Endothelial cell of umbilical vein (primary cell): Measurements from ENCODE around the gene DUSP8.

ENCODE experiments used
- POLR2A ChIP-seq: IDR thresholded peaks from 2 replicates; pipeline ENCODE4 v1.6.1; 2012; ENCODE audit warnings: low read depth, mild to moderate bottlenecking, control low read depth, low read length
- TF ChIP-seq, protein P1 (sequence below), 2 donors: IDR thresholded peaks; 1 replicate in 1 of 2; 2 replicates in 1 of 2; pipeline ENCODE4 v1.5.1; 2011; ENCODE audit warnings: low read length in 2 of 2, mild to moderate bottlenecking in 2 of 2, moderate library complexity in 2 of 2, control low read depth in 1 of 2, inconsistent platforms in 1 of 2, low read depth in 1 of 2; ENCODE audit not compliant: insufficient read depth in 1 of 2; ENCODE audit errors: extremely low read depth in 1 of 2

DNA sequence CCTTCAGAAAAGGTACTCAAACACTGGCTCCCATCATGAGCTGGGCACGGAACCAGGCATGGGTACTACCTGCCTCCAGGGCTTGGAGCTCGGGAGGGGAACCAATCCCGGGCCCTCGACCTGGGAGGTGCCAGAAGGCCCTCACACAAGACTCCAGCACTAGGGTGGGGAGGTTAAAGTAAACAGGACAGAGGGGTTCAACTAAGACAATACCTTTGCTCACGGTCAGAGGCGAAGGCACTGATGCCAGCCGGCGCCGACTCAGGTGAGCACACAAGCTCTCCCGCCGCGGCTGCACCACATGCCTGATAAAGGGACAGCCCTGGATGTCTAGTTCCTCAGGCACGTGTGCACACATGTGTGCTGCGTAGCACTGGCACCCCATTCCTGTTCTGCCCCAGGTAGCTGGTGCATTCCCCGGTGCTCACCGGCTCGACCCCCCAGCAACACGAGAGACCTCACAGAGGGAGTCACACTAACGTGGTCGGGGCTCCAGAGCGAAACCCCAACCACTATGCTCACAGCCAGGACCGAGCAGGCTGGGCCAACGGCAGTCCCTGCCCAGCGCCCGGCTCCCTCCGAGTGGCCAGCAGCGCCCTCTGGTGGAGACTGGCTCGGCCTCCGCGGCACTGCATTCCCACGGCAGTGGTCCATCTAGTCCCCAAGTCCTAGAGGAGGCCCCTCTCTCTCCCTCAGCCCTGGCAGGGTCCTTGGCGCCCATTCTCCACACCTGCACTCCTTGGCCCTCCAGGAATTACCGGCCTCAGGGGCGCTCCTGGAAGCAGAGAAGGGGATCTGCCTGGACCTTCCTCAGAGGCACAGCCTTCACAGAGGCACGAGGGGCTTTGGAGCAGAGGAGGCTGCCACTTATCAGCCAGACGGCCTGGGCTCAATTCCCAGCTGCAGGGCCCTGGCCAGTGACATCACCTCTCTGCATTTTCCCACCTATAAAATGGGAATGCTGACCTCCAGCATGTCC, 56.7 kb downstream of the DUSP8 start:
- no peak for TF ChIP-seq POLR2A
- TF ChIP-seq, protein P1, sequence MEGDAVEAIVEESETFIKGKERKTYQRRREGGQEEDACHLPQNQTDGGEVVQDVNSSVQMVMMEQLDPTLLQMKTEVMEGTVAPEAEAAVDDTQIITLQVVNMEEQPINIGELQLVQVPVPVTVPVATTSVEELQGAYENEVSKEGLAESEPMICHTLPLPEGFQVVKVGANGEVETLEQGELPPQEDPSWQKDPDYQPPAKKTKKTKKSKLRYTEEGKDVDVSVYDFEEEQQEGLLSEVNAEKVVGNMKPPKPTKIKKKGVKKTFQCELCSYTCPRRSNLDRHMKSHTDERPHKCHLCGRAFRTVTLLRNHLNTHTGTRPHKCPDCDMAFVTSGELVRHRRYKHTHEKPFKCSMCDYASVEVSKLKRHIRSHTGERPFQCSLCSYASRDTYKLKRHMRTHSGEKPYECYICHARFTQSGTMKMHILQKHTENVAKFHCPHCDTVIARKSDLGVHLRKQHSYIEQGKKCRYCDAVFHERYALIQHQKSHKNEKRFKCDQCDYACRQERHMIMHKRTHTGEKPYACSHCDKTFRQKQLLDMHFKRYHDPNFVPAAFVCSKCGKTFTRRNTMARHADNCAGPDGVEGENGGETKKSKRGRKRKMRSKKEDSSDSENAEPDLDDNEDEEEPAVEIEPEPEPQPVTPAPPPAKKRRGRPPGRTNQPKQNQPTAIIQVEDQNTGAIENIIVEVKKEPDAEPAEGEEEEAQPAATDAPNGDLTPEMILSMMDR (IDR thresholded peaks at IDR 0.05; ENCODE audit: extremely low read depth in 1 of 2, insufficient read depth in 1 of 2, low read depth in 1 of 2, low read length in 2 of 2): peak; percentile 93 to 98
